SH-SY5Y (cell line): Measurements from ENCODE around the gene SDK1.

Source experiments
- GATA2 ChIP-seq: IDR thresholded peaks from 2 replicates; pipeline ENCODE4 v1.6.1; 2011; ENCODE audit warnings: mild to moderate bottlenecking, low read depth, low read length
- GATA3 ChIP-seq: IDR thresholded peaks from 2 replicates; pipeline ENCODE4 v1.6.1; 2011; ENCODE audit warnings: low read depth, mild to moderate bottlenecking, low read length, moderate library complexity

DNA sequence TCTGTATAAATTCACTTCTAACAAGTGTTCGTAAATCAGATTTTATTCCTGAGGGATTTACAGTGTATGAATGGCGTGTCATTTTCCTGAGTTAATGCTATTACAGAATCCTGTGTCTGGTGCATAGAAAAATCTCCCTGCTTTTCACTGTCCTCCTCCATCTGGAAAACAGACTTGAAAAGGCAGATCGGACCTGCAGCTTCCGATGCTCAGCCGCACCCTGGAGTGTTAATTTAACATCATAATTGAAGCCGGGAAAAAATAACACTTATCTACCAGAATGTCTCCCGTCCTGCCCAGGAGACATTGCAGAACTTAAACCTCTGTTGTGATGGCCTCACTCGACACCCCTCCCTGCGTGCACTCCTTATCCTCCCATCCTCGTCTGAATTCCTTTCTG is 939.0 kb downstream of the SDK1 start:
- TF ChIP-seq GATA2 = no peak
- no peak for TF ChIP-seq GATA3
